Mucosa of descending colon (tissue), 3 donors: ENCODE data around the gene EIF4EBP2. TPM values are rescaled to one million over a fixed set of nuclear protein-coding genes. Genes with fewer than 3 reads are reported as not detected.

Experiments used
- ATAC-seq: fragments of 200-7000 bp; cut with Tn5 transposase; one replicate; pipeline ENCODE4 v1.9.1; 2020; ENCODE audit warnings: mild to moderate bottlenecking, moderate library complexity
- DNase-seq, 3 donors: peaks; one replicate each; pipeline ENCODE4 v3.0.0-alpha.2; 2020
- H3K36me3 ChIP-seq: fragments of 200-600 bp; one replicate; pipeline ENCODE4 v1.8.0; 2021; ENCODE audit warnings: low read depth, mild to moderate bottlenecking
- H3K4me1 ChIP-seq: fragments of 200-600 bp; one replicate; pipeline ENCODE4 v1.8.0; 2021; ENCODE audit warnings: low read depth, mild to moderate bottlenecking
- H3K4me3 ChIP-seq: fragments of 200-600 bp; one replicate; pipeline ENCODE4 v1.8.0; 2021; ENCODE audit warnings: mild to moderate bottlenecking
- H3K9me3 ChIP-seq: fragments of 200-600 bp; one replicate; pipeline ENCODE4 v1.8.0; 2021; ENCODE audit warnings: mild to moderate bottlenecking
- CTCF ChIP-seq: fragments of 200-600 bp; IDR thresholded peaks from one replicate; pipeline ENCODE4 v1.8.0; 2022; ENCODE audit warnings: antibody characterized with exemption, mild to moderate bottlenecking
- intact Hi-C, 2 donors: fragments of 100-400 bp; cut with DNase I in 1 of 2; cut with micrococcal nuclease in 1 of 2; formaldehyde crosslinking; loops; one replicate each; pipeline versions ENCODE4 v1.11.0 to v1.11.1; 2022; cut with DNase I, micrococcal nuclease
- total RNA-seq, 3 donors: library from RNA; stranded (reverse); fragmentation: NEBNext Ultra II Directional in 2 of 3; extraction: Animal tissue kit (Norgen Biotek cat#: 25700) in 2 of 3; gene quantifications; one replicate each; pipeline versions ENCODE4 v1.2.1 to v1.2.4, GENCODE V29; 2021 to 2023
- donor health status: DM: no; HTN: no; CAD: no; lungs with moderate emphysema.
- donor health status: DM: no; HTN: no; CAD: no.
- donor health status: DM: no; HTN: yes; CAD: no.

EIF4EBP2 gene
- total RNA-seq, 3 donors from 2014 or later = 88.1 to 131 (median 105) TPM

GRCh38 chr10:70364772-70365091 is 39.2 kb upstream of the EIF4EBP2 start:
- Histone ChIP-seq H3K9me3 (no peaks in the 10 kb centered on the region), H3K4me3 (no peak overlapping the region), H3K4me1 (peaks cover 7% of the 10 kb centered on the region), H3K36me3 (no peaks in the 10 kb centered on the region)
- intact Hi-C loops = loop anchor here (5.0 to 10.0 kb wide), 2 partner anchors 137 to 140 kb away; no protein-coding TSS in a partner anchor
- ATAC-seq (no peak), DNase-seq (no peak)
- no peak for TF ChIP-seq CTCF

DNA sequence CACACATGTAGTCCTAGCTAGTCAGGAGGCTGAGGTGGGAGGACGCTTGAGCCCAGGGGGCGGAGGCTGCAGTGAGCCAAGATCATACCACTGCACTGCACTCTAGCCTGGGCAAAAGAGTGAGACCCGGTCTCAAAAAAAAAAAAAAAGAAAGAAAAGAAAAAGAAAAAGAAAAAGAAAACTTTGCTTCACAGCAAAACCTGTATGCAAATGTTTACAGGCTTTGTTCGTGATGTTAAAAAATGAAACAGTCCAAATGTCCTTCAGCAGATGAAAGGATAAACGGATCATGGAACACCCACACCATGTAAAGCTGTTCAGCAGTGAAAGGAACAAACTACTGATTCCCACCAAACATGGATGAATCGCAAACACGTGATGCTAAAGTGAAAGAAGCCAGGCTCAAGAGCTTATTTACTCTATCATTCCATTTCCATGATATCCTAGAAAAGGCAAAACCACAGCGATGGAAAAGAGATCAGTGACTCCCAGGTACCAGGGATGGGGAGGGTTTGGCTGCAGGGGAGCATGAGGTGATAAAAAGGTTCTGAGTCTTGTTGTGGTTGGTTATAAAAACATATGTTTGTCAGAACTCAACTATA is 36.6 kb upstream of the EIF4EBP2 start:
- TF ChIP-seq CTCF = no peak
- peaks cover 7% of the 10 kb centered on the region for H3K4me1 ChIP-seq
- DNase-seq = no peak
- H3K36me3 ChIP-seq = no peaks in the 10 kb centered on the region
- ATAC-seq = no peak
- no peak overlapping the region for H3K4me3 ChIP-seq
- no peaks in the 10 kb centered on the region for H3K9me3 ChIP-seq
- intact Hi-C loops = loop anchor here in 1 of 2 donors (10.0 kb wide), 1 partner anchor 142 kb away; no protein-coding TSS in a partner anchor

GRCh38 chr10:70368774-70369482 is 35.0 kb upstream of the EIF4EBP2 start:
- Histone ChIP-seq H3K36me3 (no peaks in the 10 kb centered on the region), H3K4me1 (peaks cover 5% of the 10 kb centered on the region), H3K9me3 (no peaks in the 10 kb centered on the region), H3K4me3 (no peak overlapping the region)
- intact Hi-C loops = loop anchor here in 1 of 2 donors (10.0 kb wide), 1 partner anchor 144 kb away; no protein-coding TSS in a partner anchor
- DNase-seq (no peak), ATAC-seq (no peak)
- TF ChIP-seq CTCF = no peak

- TF ChIP-seq CTCF = no peak
- Histone ChIP-seq H3K36me3 (no peaks in the 10 kb centered on the region), H3K4me1 (no peaks in the 10 kb centered on the region), H3K4me3 (no peak overlapping the region), H3K9me3 (no peaks in the 10 kb centered on the region)
- DNase-seq (no peak), ATAC-seq (no peak)
- intact Hi-C loops = loop anchor here in 1 of 2 donors (10.0 kb wide), 1 partner anchor 145 kb away; no protein-coding TSS in a partner anchor
Measured at GRCh38 chr10:70369498-70370018, 34.4 kb upstream of the EIF4EBP2 start.

DNA sequence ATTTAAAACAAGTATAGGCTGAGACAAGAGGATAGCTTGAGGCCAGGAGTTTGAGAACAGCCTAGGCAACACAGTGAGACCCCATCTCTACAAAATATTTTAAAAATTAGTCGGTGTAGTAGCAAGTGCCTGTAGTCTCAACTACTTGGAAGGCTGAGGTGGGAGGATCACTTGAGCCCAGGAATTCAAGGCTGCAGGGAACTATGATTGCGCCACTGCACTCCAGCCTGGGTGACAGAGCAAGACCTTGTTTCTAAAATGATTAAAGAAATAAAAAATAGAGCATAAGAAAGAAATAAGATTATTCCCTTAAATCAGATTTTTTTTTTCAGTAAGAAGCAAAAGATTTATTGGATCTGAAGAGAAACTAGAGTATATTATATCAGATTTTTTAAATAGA is 33.2 kb upstream of the EIF4EBP2 start:
- intact Hi-C loops = no loop called here
- TF ChIP-seq CTCF = no peak
- Histone ChIP-seq H3K9me3 (no peaks in the 10 kb centered on the region), H3K4me3 (no peak overlapping the region), H3K36me3 (no peaks in the 10 kb centered on the region), H3K4me1 (no peaks in the 10 kb centered on the region)
- no peak for DNase-seq
- ATAC-seq = no peak
